ENCODE data around the gene ANXA8. TPM values are rescaled to one million over a fixed set of nuclear protein-coding genes. Genes with fewer than 3 reads are reported as not detected.
"Not testable (repeated sequence)": the region's sequence is repeated elsewhere in the genome, so short reads cannot be mapped to it uniquely, and the experiment has no call there.

The ANXA8 gene, protein sequence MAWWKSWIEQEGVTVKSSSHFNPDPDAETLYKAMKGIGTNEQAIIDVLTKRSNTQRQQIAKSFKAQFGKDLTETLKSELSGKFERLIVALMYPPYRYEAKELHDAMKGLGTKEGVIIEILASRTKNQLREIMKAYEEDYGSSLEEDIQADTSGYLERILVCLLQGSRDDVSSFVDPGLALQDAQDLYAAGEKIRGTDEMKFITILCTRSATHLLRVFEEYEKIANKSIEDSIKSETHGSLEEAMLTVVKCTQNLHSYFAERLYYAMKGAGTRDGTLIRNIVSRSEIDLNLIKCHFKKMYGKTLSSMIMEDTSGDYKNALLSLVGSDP
- total RNA-seq (0.27 and 0.32 TPM in 2 replicates), polyA plus RNA-seq (0.87 and 0.92 TPM in 2 replicates)

DNA sequence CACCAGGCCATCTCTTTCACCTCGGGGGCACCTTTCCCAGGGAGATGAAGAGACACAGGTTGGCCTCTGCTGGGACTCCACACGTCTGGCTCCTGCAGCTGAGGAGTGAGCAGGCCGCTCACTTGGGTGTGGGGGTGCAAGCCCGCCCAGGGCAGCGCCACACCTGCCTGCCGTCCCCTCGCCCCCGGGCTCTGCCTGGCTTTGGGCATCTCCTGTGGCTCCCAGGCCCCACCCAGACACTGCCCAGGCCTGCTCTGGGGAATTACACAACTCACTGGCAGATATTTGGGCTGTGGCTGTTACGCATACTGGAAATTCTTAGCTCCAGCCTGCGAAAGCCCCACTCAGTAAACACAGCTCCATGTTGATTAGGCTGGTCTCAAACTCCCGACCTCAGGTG, at the start of gene ANXA8:
Gene ANXA8, minus strand, starts transcription at position 193 of the 400 bp plus-strand sequence. Its CDS starts 182 bp downstream, at position 11.
- not testable (repeated sequence) for DNase-seq (ENCODE audit: low read depth in 1 of 2, low spot score in 1 of 2); H3K4me1 ChIP-seq (ENCODE audit: low read depth); H3K4me3 ChIP-seq; H3K27me3 ChIP-seq; H3K36me3 ChIP-seq; H3K9me3 ChIP-seq (ENCODE audit: low read depth); H3K27ac ChIP-seq

DNA sequence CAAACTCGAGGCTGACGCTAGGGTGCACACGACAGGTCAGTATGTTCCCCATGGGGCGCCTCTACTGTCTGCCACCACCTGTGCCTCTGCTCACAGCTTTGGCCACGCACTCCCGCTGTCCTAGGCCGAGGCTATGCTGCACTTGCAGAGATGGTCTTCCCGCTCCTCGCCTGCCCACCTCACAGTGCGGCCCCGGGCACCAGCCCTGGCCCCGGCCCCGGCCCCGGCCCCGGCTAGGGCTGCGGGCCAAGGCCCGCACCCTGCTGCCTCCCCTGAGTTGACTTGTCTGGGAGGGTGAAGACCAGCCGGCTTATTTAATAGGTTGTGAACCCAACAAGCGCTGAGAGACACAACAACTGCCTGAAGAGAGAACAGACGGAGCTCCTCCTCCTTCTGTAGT, 39.6 kb upstream of the ANXA8 start, which contains the start of gene AGAP9:
Gene AGAP9, minus strand, starts transcription at position 164 of the 400 bp plus-strand sequence. Its CDS starts 112 bp downstream, at position 52.
- not testable (repeated sequence) for H3K4me1 ChIP-seq (ENCODE audit: low read depth); H3K27me3 ChIP-seq

DNA sequence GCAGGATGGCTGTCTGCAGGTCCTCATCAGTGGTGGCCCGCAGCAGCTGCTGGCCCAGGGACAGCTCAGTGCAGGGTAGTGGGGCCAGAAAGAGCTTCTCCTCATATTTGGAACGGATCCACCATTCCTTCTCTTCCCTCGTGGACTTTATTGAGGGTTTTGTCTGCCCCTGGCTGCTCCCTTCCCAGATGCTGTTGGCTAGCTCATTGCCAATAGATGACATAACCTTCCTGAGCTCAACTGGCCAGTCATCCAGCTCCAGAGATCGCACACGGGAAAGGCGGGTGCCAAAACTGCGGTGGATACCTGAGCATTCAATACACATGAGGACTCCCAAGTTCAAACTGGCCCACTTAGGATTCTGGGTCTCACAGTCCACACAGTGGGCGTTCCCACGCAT, 18.4 kb upstream of the ANXA8 start:
- not testable (repeated sequence) for H3K4me1 ChIP-seq (ENCODE audit: low read depth); H3K27ac ChIP-seq; H3K4me3 ChIP-seq; H3K36me3 ChIP-seq; H3K27me3 ChIP-seq; H3K9me3 ChIP-seq (ENCODE audit: low read depth); DNase-seq (ENCODE audit: low read depth in 1 of 2, low spot score in 1 of 2)

More for the DNA sequence above, 39.6 kb upstream of the ANXA8 start, which contains the start of gene AGAP9:
- H3K27ac ChIP-seq; H3K9me3 ChIP-seq (ENCODE audit: low read depth); DNase-seq (ENCODE audit: low read depth in 1 of 2, low spot score in 1 of 2); H3K4me3 ChIP-seq; H3K36me3 ChIP-seq: not testable (repeated sequence)

DNA sequence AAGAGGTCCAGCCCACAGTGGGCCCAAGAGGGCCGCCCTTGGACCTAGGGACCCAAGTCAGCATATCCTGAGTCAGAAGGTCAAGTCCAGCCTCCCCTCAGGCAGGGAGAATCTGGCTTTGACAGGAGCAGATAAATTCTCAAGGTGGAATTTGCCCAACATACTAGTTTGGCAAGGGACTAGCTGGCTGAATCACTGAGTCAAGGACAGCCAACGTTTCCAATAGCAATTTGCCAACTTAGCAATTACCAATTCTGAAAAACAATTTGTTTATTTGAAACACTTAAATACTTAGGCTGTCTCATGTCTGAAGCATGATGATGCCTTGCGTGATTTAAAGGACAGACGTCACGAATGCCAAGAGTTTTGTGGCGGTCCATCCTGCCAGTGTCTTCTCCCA, 10.3 kb upstream of the ANXA8 start:
- H3K4me3 ChIP-seq; H3K27ac ChIP-seq; H3K27me3 ChIP-seq; H3K4me1 ChIP-seq (ENCODE audit: low read depth); H3K36me3 ChIP-seq; DNase-seq (ENCODE audit: low read depth in 1 of 2, low spot score in 1 of 2); H3K9me3 ChIP-seq (ENCODE audit: low read depth): not testable (repeated sequence)

DNA sequence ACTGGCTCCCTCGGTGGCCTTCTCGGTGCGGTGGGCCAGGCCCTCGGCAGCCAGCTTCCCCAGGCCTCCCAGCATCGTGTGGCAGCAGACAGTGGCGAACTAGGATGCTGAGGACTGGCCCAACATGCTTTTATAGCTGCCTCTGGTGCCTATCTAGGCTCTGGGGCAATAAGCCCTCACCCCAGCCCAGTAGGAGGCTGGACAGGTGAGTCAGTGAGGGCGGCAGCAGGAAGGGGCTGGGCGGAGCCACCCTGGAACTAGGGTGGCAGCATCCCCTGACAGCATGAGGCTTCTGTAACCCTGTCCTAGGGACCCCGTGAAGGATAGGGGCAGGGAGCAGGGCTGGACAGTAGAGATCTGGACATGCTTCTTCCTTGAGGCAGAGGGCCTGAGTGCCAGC, 7.7 kb upstream of the ANXA8 start, which contains the start of gene FAM25G:
Gene FAM25G, minus strand, starts transcription at position 101 of the 400 bp plus-strand sequence. Its CDS starts 26 bp downstream, at position 75.
- H3K27ac ChIP-seq; H3K4me1 ChIP-seq (ENCODE audit: low read depth); H3K9me3 ChIP-seq (ENCODE audit: low read depth); H3K36me3 ChIP-seq; H3K4me3 ChIP-seq; H3K27me3 ChIP-seq; DNase-seq (ENCODE audit: low read depth in 1 of 2, low spot score in 1 of 2): not testable (repeated sequence)

DNA sequence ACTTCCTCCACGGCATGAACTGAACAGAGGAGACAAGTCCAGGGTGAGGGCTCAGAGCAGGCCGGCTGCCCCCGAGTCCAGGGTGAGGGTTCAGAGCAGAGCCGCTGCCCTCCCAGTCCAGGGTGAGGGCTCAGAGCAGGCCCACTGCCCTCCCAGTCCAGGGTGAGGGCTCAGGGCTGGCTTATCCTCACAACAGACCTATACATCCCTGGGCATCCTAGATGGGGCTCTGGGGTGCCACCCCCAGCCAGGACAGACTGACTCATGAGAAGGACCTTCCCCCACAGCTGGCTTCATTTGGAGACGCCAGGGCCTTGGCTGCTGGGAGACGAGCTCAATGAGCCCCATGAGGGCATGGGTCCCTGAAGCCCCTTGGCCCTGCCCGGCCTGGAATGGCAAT, 5.7 kb upstream of the ANXA8 start:
- DNase-seq (ENCODE audit: low read depth in 1 of 2, low spot score in 1 of 2); H3K4me1 ChIP-seq (ENCODE audit: low read depth); H3K9me3 ChIP-seq (ENCODE audit: low read depth); H3K27ac ChIP-seq; H3K36me3 ChIP-seq; H3K4me3 ChIP-seq; H3K27me3 ChIP-seq: not testable (repeated sequence)

DNA sequence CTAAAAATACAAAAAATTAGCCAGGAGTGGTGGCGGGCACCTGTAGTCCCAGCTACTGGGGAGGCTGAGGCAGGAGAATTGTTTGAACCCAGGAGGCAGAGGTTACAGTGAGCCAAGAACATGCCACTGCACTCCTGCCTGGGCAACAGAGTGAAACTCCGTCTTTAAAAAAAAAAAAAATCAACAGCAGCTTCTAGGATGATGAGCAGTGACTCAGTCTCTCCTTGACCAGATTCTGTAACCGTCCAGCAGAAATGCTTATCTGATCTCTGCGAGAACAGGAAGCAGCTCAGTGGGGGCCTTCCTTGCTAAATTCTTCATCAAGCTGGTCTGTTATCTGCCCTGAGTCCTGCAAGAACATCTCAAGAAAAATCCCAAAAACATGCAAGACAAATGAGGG, 2.0 kb upstream of the ANXA8 start:
- not testable (repeated sequence) for H3K27me3 ChIP-seq; H3K36me3 ChIP-seq; H3K4me1 ChIP-seq (ENCODE audit: low read depth); H3K9me3 ChIP-seq (ENCODE audit: low read depth); H3K27ac ChIP-seq; H3K4me3 ChIP-seq
- DNase-seq (ENCODE audit: low read depth in 1 of 2, low spot score in 1 of 2) = peak in 1 of 2 donors; percentile 61

DNA sequence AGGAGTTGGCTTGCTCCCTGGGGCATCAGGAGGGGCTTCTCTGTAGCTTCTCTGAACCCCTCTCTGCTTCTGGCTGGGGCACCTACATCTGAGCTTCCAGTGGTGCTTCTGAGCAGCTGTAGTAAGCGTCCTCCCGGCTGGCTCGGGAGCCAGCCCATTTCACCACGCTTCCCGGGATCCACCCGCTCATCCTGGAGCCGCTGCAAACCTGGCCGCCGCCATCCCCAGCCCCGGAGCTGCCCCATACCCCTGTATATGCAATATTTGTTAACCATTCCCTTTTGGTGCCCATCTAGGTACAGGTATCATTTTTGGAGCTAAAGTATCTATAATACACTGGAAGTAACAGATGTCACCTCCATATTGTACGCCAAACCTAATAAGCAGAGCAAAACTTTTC, 871 bp upstream of the ANXA8 start:
- H3K4me3 ChIP-seq; H3K4me1 ChIP-seq (ENCODE audit: low read depth); H3K27ac ChIP-seq; H3K9me3 ChIP-seq (ENCODE audit: low read depth); DNase-seq (ENCODE audit: low read depth in 1 of 2, low spot score in 1 of 2); H3K27me3 ChIP-seq; H3K36me3 ChIP-seq: not testable (repeated sequence)

DNA sequence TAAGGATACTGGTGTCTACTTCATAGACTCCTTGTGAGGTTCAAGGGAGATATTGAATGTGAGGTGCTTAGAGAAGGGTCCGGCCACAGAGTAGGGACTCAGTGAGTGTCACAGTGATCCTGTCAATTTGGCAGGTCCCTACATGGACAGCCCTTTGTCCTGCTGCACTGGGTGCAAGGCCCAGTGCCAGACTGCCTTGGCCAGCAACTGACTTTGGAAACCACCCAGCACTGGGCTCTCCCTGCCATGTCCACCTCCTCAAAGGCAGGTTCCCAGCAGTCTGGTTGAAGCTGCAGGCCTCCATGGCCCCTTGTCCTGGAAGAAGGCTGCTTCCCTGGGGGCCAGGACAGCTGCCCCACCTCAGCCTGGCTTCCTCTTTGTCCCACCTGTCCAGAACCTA, 1.5 kb downstream of the ANXA8 start:
- H3K4me1 ChIP-seq (ENCODE audit: low read depth); H3K4me3 ChIP-seq; DNase-seq (ENCODE audit: low read depth in 1 of 2, low spot score in 1 of 2); H3K36me3 ChIP-seq; H3K27me3 ChIP-seq; H3K27ac ChIP-seq; H3K9me3 ChIP-seq (ENCODE audit: low read depth): not testable (repeated sequence)

DNA sequence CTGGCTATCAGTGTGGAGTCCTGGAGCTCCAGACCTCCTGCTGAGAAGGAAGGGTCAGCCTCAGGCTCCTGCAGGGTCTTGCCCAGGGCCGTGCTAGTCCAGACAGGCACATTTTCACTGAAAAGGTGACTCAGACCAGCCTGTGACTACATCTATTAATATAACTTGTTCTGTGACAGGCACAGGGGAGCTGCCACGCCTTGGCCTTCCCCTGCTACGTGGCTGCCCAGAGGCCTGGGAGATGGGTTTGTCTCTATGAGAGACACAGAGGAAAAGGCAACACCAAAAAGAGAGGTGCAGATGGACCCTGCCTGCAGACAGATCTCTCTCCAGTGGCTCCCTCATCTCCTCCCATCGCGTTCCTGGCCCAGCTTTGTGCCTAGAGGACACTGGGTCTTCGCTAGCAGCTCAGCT, 2.1 kb downstream of the ANXA8 start:
- not testable (repeated sequence) for DNase-seq (ENCODE audit: low read depth in 1 of 2, low spot score in 1 of 2); H3K4me3 ChIP-seq; H3K9me3 ChIP-seq (ENCODE audit: low read depth); H3K27ac ChIP-seq; H3K27me3 ChIP-seq; H3K4me1 ChIP-seq (ENCODE audit: low read depth); H3K36me3 ChIP-seq

DNA sequence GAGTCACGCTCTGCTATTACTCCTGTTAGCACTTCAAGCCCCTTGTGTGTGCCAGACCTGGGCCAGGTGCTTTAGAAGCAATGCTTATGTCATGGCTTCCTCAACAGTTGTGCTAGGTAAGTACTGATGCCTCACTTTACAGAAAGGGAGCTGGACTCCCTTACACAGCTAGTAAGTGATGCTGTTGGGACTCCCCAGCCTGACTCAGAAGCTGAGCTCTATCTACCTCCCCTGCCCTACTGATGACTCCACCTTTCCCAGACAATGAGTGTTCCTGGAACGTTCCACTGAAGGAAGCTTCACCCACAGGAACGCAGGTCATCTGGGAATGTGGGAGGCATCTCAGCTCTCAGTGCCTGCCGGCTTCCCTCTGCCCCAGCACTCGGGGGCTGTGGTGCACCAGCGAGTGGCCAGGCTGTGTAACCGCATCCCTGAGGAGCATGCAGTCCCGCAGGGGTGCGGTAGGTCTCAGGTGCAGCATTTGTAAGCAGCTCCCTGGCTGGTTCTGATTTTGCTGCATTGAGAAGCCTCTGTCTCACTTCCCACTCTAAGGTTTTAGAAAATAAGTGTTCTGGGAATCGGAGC, 2.6 kb downstream of the ANXA8 start:
- DNase-seq (ENCODE audit: low read depth in 1 of 2, low spot score in 1 of 2) = peak in 1 of 2 donors; percentile 51
- H3K27ac ChIP-seq = not testable (repeated sequence)

DNA sequence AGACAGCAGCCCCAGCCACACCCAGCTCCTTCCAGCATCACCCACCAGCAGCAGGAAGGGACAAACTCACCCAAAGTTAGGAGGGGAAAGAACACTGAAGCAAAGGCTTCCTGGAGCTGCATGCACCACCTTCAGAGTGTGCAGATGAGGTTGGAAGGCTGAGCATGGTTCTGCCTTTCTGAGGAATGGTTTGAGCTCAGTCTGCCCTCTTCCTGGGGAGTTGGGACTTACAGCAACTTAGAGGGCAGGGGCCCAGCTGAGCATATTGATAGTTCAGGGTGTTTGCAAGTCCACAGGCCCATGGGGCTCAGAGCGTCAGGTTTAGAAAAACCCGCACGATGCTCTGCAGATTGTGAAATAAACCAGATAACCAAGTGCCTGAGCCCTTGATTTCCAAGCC, 3.8 kb downstream of the ANXA8 start:
- not testable (repeated sequence) for H3K4me3 ChIP-seq; DNase-seq (ENCODE audit: low read depth in 1 of 2, low spot score in 1 of 2); H3K27me3 ChIP-seq; H3K27ac ChIP-seq; H3K36me3 ChIP-seq; H3K4me1 ChIP-seq (ENCODE audit: low read depth); H3K9me3 ChIP-seq (ENCODE audit: low read depth)

More for the DNA sequence above, 2.6 kb downstream of the ANXA8 start:
- not testable (repeated sequence) for H3K9me3 ChIP-seq (ENCODE audit: low read depth); H3K4me1 ChIP-seq (ENCODE audit: low read depth); H3K27me3 ChIP-seq; H3K36me3 ChIP-seq; H3K4me3 ChIP-seq

DNA sequence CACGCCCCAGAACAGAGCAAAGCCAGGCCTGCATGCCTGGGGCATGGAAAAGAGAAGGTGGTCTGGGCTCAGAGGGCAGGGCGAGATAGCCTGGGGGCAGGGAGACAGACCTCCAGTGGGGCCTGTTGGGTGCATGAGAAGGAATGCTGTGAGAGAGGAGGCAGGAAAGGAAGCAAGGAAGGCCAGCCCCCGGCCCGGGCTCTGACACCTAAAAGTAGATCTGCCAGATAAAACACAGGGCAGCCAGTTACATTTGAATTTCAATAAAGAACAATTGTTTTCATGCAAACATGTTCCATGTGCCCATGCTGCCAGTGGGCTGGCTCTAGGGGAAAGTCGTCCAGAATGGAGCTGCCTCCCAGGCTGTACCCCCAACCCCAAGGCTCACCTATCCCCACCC, 5.8 kb downstream of the ANXA8 start:
- not testable (repeated sequence) for H3K4me3 ChIP-seq; H3K36me3 ChIP-seq; DNase-seq (ENCODE audit: low read depth in 1 of 2, low spot score in 1 of 2); H3K4me1 ChIP-seq (ENCODE audit: low read depth); H3K27ac ChIP-seq; H3K9me3 ChIP-seq (ENCODE audit: low read depth); H3K27me3 ChIP-seq

DNA sequence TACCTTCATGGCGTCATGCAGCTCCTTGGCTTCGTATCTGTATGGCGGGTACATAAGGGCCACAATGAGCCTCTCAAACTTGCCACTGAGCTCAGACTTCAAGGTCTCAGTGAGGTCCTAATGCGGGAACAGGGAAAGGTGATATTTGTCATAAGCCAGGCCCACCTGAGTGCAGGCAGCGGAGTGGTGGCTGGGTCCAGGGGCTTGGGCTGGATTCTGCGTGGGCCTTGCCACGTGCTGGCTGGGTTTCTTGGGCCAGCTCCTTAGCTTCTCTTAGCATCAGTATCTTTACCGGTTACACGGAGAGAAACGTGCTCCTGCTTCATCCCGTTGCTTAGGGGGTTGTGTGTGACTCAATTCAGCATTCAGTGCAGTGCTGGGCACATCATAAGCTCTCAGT, 6.8 kb downstream of the ANXA8 start:
- not testable (repeated sequence) for H3K27ac ChIP-seq; H3K4me1 ChIP-seq (ENCODE audit: low read depth); H3K36me3 ChIP-seq; H3K4me3 ChIP-seq; DNase-seq (ENCODE audit: low read depth in 1 of 2, low spot score in 1 of 2); H3K9me3 ChIP-seq (ENCODE audit: low read depth); H3K27me3 ChIP-seq
